ENCODE results near the gene DNAJC8.
A peak's percentile ranks its signal among the peaks of the same experiment; 100 is the strongest.

- peak; percentile 30; the same call in 1 of the 2 replicates for TF ChIP-seq TCF7L2 (IDR thresholded peaks at IDR 0.05; ENCODE audit: low read depth, low read length)
- TF ChIP-seq CTCF (IDR thresholded peaks at IDR 0.05), result no peak
These were observed 60.1 kb downstream of the DNAJC8 start for GRCh38 chr1:28172713-28173150.

All from Panc1 (cell line).